Measurements from ENCODE around the gene UTP14A.

- TF ChIP-seq CTCF (IDR thresholded peaks at IDR 0.05; ENCODE audit: low read depth, low read length, missing input control) (no peak), SP1 (IDR thresholded peaks at IDR 0.05) (no peak), REST (IDR thresholded peaks at IDR 0.05) (no peak), ZBTB33 (IDR thresholded peaks at IDR 0.05) (no peak), TAF1 (conservative IDR thresholded peaks at IDR 0.05) (no peak), MAX (IDR thresholded peaks at IDR 0.05) (no peak)
Observed at GRCh38 chrX:129932821-129933321, 26.9 kb downstream of the UTP14A start.
